Left ventricle myocardium inferior (tissue), 1 donor: ENCODE results near the gene SPPL2B. TPM values are rescaled to one million over a fixed set of nuclear protein-coding genes. Genes with fewer than 3 reads are reported as not detected.

Experiments
- DNase-seq: peaks from one replicate; pipeline ENCODE4 v3.0.0-alpha.2; 2020
- H3K27ac ChIP-seq: fragments of 200-600 bp; replicated peaks from 2 replicates; pipeline ENCODE4 v1.8.0; 2021
- H3K27me3 ChIP-seq: fragments of 200-600 bp; 2 replicates; pipeline ENCODE4 v1.8.0; 2021; ENCODE audit warnings: low read depth
- H3K36me3 ChIP-seq: fragments of 200-600 bp; 2 replicates; pipeline ENCODE4 v1.8.0; 2021
- H3K4me1 ChIP-seq: fragments of 200-600 bp; 2 replicates; pipeline ENCODE4 v1.8.0; 2021
- H3K4me3 ChIP-seq: fragments of 200-600 bp; 2 replicates; pipeline ENCODE4 v1.8.0; 2021; ENCODE audit warnings: mild to moderate bottlenecking, moderate library complexity
- H3K9me3 ChIP-seq: fragments of 200-600 bp; replicated peaks from 2 replicates; pipeline ENCODE4 v1.8.0; 2021
- intact Hi-C: fragments of 100-400 bp; cut with micrococcal nuclease; formaldehyde crosslinking; loops from one replicate; pipeline ENCODE4 v1.11.0; 2022
- total RNA-seq: library from RNA; stranded (reverse); fragmentation: NEBNext Ultra II Directional; extraction: Animal tissue kit (Norgen Biotek cat#: 25700); gene quantifications from one replicate; pipeline ENCODE4 v1.2.1, GENCODE V29; 2021
- TF ChIP-seq, protein P1 (sequence below): fragments of 200-600 bp; IDR thresholded peaks from 2 replicates; pipeline ENCODE4 v1.8.0; 2021; ENCODE audit warnings: antibody characterized with exemption, mild to moderate bottlenecking, borderline replicate concordance
- donor health status: DM: no; HTN: yes; CAD: no; lungs with severe emphysema.

The SPPL2B gene
- total RNA-seq, 1 donor from 2014 or later: 26.2 TPM

DNA sequence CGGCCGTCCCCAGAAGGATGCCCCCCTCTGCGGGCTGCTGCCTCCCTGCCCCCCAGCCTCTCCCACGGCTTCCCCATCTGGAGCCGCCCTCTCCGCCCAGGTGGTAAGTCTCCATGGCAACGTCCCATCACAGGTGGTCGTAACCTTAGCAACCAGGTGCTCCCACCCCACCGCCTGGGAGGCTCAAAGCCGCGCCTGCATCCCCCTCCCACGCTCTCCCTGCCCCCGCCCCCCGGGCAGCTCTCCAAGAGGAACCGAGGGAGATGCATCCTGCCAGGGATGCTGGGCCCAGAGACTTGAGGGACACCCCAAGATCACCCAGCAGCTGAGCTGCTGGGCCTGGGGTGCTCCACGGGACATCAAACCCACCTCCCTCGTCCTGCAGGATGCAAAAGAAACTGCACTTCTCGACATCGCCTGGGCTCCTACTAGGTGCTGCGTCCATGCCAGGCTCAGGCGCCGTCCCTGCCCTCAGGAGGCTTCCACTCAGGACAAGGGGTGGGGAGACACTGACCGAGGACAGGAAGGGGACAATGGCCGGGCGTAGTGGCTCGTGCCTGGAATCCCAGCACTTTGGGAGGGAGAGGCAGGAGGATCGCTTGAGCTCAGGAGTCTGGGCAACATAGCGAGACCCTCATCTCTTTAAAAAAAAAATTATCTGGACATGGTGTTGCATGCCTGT is 15.5 kb upstream of the SPPL2B start:
- no peak overlapping the region for H3K27ac ChIP-seq
- TF ChIP-seq, protein P1, sequence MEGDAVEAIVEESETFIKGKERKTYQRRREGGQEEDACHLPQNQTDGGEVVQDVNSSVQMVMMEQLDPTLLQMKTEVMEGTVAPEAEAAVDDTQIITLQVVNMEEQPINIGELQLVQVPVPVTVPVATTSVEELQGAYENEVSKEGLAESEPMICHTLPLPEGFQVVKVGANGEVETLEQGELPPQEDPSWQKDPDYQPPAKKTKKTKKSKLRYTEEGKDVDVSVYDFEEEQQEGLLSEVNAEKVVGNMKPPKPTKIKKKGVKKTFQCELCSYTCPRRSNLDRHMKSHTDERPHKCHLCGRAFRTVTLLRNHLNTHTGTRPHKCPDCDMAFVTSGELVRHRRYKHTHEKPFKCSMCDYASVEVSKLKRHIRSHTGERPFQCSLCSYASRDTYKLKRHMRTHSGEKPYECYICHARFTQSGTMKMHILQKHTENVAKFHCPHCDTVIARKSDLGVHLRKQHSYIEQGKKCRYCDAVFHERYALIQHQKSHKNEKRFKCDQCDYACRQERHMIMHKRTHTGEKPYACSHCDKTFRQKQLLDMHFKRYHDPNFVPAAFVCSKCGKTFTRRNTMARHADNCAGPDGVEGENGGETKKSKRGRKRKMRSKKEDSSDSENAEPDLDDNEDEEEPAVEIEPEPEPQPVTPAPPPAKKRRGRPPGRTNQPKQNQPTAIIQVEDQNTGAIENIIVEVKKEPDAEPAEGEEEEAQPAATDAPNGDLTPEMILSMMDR: no peak
- peaks cover 7% of the 10 kb centered on the region for H3K4me1 ChIP-seq
- intact Hi-C loops: no loop called here
- H3K36me3 ChIP-seq: no peaks in the 10 kb centered on the region
- peaks cover 14% of the 10 kb centered on the region for H3K9me3 ChIP-seq
- peaks cover 62% of the 10 kb centered on the region for H3K27me3 ChIP-seq
- no peak for DNase-seq
- no peak overlapping the region for H3K4me3 ChIP-seq

DNA sequence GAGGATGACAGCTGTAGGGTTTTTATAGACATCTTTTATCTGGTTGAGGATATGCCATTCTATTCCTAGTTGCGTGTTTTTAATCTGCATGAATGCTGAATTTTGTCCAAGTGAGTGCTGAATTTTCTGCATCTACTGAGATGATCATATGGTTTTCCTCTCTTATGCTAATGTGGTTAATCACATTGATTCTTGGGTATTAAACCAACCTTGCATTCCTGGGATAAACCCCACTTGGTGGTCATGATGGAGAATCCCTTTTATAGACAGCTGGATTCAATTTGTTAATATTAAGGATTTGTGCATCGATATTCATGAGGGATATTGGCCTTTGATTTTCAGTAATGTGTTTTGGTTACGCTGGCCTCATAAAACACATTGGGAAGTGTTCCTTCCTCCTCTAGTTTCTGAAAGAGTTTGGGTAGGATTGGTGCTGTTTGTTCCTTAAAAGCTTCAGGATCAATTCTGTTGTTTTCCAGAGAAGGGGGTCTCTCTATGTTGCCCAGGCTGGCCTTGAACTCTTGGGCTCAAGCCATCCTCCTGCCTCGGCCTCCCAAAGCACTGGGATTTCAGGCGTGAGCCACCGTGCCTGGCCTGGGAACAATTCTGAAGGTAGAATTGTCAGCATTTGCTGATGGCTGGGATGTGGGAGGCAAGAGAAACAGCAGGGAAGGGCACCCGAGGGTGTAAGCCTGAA is 13.2 kb upstream of the SPPL2B start:
- Histone ChIP-seq H3K4me1 (peaks cover 17% of the 10 kb centered on the region), H3K9me3 (peaks cover 14% of the 10 kb centered on the region), H3K27ac (no peak overlapping the region), H3K27me3 (peaks cover 39% of the 10 kb centered on the region), H3K36me3 (no peaks in the 10 kb centered on the region), H3K4me3 (no peak overlapping the region)
- intact Hi-C loops: no loop called here
- TF ChIP-seq, protein P1: no peak
- DNase-seq: no peak

DNA sequence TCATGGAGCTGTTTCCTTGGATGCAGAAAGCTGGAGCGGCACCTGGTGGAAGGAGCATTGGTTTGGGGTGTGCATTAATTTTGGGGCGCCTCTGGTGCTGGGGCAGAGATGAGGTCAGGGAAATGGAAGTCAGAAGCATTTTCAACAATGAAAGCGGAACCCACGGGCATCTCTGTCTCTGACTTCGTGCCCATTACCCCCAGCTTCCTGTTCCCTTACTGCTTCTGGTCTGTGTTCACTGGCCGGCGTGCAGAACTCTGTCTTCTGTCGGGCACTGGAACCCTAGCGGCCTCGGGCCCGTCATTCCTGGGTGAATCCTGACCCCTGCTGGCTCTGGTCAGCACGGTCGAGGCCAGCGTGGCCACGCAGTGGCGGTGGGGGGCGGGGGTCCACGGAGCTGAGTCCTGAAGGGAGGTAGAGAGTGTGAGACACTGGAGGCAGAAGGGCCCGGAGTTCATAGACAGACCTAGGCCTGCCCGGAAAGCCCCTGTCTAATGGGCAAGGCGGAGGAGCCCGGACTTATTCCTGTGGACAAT is 12.6 kb upstream of the SPPL2B start:
- intact Hi-C loops: no loop called here
- TF ChIP-seq, protein P1: peak; percentile 74
- H3K4me1 ChIP-seq: peaks cover 17% of the 10 kb centered on the region
- peak; percentile 61 for DNase-seq
- no peak overlapping the region for H3K4me3 ChIP-seq
- no peaks in the 10 kb centered on the region for H3K36me3 ChIP-seq
- H3K27ac ChIP-seq: no peak overlapping the region
- peaks cover 33% of the 10 kb centered on the region for H3K27me3 ChIP-seq
- H3K9me3 ChIP-seq: peaks cover 14% of the 10 kb centered on the region

DNA sequence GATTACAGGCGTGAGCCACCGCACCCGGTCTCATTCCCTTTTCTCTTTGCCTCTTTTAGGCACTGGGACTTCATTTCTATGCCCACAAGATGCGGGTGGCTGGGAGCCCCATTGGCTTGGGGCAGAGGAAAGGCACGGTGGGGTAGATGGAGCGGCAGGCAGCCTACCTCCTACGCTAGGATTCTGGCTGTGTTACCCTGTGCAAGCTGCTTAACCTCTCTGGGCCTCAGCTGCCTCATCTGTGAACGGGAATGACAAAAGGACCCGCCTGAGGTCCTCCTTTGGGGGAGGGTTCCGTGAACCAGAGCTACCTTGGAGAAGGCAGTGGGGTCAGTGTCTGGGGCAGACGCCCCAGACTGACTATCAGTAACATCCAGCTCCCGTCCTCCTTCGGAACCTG is 11.2 kb upstream of the SPPL2B start:
- intact Hi-C loops: no loop called here
- DNase-seq: no peak
- Histone ChIP-seq H3K4me3 (no peak overlapping the region), H3K27me3 (peaks cover 19% of the 10 kb centered on the region), H3K36me3 (no peaks in the 10 kb centered on the region), H3K4me1 (peaks cover 17% of the 10 kb centered on the region), H3K9me3 (peaks cover 14% of the 10 kb centered on the region), H3K27ac (no peak overlapping the region)
- TF ChIP-seq, protein P1: no peak

DNA sequence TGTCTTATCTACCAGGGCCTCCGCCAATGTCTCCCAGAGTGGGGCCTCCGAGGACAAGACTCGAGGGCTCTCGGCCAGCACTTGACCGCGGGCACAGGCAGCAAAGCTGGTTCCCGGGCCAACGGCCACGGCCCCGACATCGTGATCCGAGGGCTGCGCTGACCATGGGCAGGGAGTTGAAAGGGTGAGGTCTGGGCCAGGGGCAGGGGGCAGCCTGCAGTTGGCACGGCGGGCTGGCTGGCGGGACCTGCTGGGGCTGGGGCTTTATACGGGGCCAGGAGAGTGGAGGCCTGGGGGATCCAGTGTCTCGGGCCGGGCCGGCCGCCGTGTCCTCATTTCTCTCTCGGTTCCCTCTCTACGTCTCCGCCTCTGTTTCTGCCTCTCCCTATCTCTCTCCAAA is 10.7 kb upstream of the SPPL2B start:
- Histone ChIP-seq H3K9me3 (peaks cover 14% of the 10 kb centered on the region), H3K27me3 (peaks cover 14% of the 10 kb centered on the region), H3K4me1 (peaks cover 17% of the 10 kb centered on the region), H3K36me3 (peaks cover 1% of the 10 kb centered on the region), H3K27ac (no peak overlapping the region), H3K4me3 (no peak overlapping the region)
- DNase-seq: no peak
- TF ChIP-seq, protein P1: no peak
- intact Hi-C loops: no loop called here
